ENCODE results near the gene IRF7.
A peak's percentile ranks its signal among the peaks of the same experiment; 100 is the strongest.
"Not testable (repeated sequence)": the region's sequence is repeated elsewhere in the genome, so short reads cannot be mapped to it uniquely, and the experiment has no call there.

IRF7 gene

GRCh38 chr11:615504-616319, at the start of gene IRF7:
Gene IRF7 (minus strand): TSS chr11:615950. CDS start chr11:615364, 586 bp downstream.
- peak; percentile 88 for DNase-seq

DNA sequence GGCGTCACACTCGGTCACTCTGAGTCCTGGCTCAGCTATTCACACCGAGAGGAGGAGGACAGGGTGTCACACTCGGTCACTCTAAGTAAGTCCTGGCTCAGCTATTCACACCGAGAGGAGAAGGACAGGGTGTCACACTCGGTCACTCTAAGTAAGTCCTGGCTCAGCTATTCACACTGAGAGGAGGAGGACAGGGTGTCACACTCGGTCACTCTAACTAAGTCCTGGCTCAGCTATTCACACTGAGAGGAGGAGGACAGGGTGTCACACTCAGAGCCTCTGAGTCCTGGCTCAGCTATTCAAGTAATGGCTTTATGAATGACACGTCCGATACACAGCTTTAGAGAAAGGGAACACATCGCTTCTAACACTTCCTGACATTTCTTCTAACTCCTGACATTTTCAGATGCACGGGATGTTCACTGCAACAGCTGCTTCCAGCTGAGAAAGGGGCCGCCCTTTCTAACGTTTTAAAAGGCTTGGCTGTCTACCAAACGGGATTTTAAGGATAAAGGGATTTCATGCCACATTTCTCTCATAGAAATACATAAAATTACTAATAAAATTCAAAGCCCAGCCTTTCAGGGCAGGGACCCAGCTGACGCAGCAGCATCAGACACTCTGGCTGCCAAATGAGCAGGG, 49.4 kb upstream of the IRF7 start:
- no peak for DNase-seq

DNA sequence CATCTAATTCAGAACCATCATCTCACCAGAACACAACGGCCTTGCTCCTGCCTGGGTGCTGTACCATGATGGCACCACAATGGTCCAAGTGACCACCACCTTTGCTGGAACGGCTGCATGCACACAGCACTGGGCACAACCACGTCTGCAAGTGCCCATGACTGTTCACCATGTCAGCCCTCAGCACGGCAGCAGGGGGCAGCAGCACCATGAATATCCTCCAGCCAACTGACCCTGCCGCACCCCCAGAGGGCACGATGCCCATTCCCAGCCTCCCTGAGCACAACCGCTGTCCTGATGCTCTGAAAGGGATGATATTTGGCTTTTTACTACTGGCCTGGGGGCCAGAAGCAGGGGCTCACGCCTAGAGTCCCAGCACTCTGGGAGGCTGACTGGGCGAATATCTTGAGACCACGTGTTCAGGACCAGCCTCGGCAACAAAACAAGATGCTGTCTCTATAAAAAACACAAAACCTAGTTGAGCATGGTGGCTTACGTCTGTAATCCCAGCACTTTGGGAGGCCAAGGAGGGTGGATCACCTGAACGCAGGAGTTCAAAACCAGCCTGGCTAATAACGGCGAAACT, 47.0 kb upstream of the IRF7 start:
- peak; percentile 49 for DNase-seq

GRCh38 chr11:660681-661444, 45.1 kb upstream of the IRF7 start:
- DNase-seq = no peak

DNA sequence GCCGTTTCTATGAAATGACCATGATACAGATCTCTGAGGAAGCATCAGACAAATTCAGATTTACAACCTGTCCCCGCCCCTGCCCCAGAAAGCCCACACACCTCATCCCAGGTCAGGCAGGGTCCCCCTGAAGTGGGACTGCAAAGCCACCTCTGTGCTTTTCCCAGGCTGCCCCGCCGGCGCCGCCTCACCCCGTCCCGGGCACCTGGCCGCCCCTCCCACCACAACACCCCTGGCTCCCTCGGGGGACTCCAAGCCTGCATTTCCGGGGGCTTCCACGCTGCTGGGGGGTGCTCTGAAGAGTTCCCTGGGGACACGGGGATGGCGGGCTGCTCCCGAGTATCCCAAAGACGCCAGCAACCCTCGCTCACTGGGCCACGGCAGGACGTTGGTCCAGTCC, 44.5 kb upstream of the IRF7 start:
- no peak for DNase-seq

GRCh38 chr11:659532-660085, 43.9 kb upstream of the IRF7 start:
- DNase-seq = no peak

DNA sequence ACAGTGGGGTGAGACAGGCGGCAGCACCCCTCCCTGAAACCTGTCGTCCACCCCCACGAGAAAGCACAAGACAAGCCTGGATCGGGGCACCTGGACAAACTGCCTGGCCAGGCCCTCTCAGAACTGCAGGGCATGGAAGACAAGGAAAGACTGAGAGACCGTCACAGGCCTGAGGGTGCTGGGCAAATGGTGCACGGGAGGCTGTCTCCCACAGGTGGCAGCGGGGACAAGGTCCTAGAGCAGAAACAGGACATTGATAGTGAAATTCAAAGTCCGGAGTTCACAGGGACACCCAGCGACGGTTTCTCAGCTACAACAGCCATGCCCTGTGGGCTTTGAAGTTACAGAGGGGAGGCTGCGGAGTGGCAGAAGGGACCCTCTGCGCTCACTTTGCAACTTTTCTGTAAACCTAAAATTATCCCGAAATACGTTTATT, 42.0 kb upstream of the IRF7 start:
- DNase-seq = no peak

DNA sequence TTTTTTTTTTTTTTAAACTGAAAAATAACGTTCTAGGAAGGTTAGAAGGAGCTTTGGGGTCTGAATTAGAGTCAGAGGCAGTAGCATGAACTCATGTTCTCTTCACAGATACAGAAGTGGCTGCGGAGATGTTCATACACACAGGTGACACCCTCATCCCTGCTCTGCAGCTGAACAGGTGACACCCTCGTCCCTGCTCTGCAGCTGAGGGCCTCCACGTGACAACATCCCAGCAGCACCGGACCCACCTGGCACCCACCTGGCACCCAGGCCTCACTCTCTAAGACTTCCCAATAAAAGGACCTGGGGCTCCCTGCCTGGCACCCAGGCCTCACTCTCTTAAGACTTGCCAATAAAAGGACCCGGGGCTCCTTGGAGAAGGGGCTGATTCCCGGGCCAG, 41.1 kb upstream of the IRF7 start:
- no peak for DNase-seq

GRCh38 chr11:656426-656825, 40.7 kb upstream of the IRF7 start:
- no peak for DNase-seq

DNA sequence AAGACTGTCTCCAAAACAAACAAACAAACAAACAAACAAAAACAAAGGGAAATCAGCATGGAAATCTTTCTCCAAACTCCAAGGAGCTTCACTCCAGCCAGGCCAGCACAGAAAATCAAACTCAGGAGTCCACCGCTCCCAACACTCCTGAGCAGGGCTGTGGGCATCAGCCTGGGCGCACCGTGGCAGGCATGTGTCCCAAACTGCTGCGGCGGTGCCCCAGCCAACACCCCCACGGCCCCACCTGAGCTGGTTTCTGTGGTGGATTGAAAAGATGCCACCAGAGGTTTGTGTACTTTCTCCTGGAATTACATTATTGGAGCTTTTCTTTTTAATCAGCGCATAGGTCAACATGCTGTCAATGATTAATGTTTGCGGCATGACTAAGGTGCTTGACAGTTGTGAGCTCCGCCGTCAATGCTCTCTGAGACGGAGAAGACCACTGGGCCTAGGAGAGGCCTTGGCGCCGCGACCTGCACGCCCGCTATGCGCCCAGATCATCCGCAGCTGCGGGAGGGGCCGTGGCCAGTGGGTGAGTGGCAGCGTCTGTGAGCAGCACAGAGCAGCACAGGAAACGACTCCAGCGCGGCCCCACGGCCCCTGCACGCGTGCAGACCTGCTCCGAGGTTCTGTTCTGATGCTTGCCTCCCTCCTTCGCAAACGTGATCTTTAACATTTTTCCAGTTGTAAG, 39.4 kb upstream of the IRF7 start:
- no peak for DNase-seq

DNA sequence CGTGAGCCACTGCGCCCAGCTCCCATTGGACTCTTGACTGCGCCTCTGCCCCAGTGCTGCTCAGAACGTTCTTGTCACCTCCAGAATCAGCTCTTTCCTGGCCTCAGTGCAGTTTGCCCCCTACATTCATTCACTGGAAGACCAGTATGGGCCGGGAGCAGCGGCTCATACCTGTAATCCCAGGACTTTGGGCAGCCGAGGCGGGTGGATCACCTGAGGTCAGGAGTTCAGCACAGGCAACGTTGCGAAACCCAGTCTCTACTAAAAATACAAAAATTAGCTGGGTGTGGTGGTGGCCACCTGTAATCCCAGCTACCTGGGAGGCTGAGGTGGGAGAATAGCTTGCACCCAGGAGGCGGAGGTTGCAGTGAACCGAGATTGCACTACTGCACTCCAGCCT, 38.7 kb upstream of the IRF7 start:
- not testable (repeated sequence) for DNase-seq

GRCh38 chr11:653837-654236, 38.1 kb upstream of the IRF7 start:
- DNase-seq = no peak

DNA sequence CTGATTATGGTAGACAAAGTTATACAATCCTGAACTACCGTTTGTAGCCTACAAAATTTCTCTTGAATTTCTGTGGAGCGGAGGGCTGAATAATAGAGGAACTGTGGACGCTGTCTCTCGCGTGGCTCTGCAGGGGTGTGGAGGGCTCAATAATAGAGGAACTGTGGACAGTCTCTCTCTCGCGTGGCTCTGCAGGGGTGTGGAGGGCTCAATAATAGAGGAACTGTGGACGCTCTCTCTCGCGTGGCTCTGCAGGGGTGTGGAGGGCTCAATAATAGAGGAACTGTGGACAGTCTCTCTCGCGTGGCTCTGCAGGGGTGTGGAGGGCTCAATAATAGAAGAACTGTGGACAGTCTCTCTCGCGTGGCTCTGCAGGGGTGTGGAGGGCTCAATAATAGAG, 37.4 kb upstream of the IRF7 start:
- not testable (repeated sequence) for DNase-seq

DNA sequence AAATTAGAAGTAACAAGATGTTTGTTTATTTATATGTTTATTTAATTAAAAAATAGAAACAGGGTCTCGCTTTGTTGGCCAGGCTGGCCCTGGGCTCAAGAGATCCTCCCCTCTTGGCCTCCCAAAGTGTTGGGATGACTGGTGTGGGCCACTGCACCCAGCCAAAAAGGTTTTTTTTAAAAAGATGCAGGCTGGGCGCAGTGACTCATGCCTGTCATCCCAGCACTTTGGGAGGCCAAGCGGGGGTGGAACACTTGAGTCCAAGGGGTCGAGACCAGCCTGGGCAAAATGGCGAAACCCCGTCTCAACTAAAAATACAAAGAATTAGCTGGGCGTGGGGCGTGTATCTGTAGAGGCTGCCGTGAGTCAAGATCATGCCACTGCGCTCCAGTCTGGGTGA, 34.7 kb upstream of the IRF7 start:
- no peak for DNase-seq

DNA sequence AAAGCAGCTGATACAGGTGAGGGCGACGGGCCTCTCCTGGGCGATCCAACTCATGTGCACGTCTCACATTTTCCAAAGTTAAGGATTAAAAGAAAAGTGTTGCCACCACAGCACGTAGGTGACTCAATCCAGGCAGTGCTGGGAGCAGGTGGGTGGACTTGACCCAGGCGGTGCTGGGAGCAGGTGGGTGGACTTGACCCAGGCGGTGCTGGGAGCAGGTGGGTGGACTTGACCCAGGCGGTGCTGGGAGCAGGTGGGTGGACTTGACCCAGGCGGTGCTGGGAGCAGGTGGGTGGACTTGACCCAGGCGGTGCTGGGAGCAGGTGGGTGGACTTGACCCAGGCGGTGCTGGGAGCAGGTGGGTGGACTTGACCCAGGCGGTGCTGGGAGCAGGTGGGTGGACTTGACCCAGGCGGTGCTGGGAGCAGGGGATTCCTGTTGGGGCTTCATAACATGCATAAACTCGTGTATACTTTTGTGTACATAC, 32.0 kb upstream of the IRF7 start:
- DNase-seq = not testable (repeated sequence)

GRCh38 chr11:646214-646613, 30.5 kb upstream of the IRF7 start:
- DNase-seq = no peak

- DNase-seq = no peak
Observed at GRCh38 chr11:645536-645935, 29.8 kb upstream of the IRF7 start.

DNA sequence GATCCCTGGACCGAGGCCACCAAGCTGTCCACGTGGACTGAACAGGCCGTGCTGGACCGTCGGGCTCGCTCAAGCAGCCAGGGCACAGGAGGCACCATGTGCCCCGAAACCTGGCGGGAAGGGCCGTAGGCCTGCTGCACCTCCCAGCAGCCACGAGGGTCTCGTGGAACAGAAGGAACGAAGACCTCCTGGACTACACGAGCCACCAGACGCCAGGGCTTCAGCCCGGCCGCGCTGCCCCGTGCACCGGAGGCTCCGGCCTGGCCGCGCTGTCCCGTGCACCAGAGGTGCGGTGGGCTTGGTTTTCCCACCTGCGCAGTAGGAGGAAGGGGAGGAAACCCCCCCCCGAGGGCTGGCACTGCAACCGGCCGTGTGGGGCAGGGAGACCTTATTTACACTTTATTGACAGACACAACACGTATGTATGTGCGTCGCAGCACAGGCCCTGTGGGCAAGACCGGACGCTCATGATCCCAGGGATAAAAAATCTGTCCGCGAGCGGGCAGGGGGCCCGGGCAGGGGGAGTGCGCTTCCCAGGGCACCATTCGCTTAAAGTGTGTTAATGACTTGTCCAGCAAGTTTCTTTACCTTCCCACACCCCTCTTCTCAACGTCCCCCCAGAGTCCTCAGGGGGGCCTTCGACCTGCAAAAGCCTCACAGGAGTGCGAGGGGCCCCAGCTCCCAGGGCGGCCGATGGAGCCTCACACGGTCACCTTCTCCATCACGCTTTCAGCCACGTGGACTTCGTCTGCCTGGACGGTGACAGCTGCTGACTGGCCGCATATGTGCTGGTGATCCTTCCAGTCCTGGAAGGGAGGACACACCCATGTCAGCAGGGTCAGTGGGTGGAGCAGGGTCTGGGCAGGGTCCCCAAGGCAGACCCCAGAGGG, 28.3 kb upstream of the IRF7 start:
- DNase-seq = no peak

GRCh38 chr11:643366-643765, 27.6 kb upstream of the IRF7 start:
- DNase-seq = no peak

GRCh38 chr11:641806-642370, 26.1 kb upstream of the IRF7 start:
- no peak for DNase-seq
